Activated T-helper 2 cell treated with anti-CD3 and anti-CD28 coated beads, Interferon-gamma antibody, Interleukin-2, Interleukin-4, amounts not matched to agents 10 μg/mL and 5 μg/mL and 100 μg/mL, durations not matched to agents 14 hours and 24 hours and 36 hours (primary cell): Measurements from ENCODE around the gene MEFV. TPM values are rescaled to one million over a fixed set of nuclear protein-coding genes. Genes with fewer than 3 reads are reported as not detected.
"Not testable (repeated sequence)": the region's sequence is repeated elsewhere in the genome, so short reads cannot be mapped to it uniquely, and the experiment has no call there.

Experiments
- DNase-seq: peaks from one replicate; pipeline ENCODE4 v3.0.0; 2021; ENCODE audit warnings: low spot score
- H3K27ac Mint-ChIP-seq: one replicate; pipeline ENCODE4 v1.8.0; 2021; ENCODE audit warnings: mixed read lengths
- H3K27me3 Mint-ChIP-seq: one replicate; pipeline ENCODE4 v1.8.0; 2021; ENCODE audit warnings: low read depth, mixed read lengths
- H3K36me3 Mint-ChIP-seq: one replicate; pipeline ENCODE4 v1.8.0; 2021; ENCODE audit warnings: low read depth, mixed read lengths
- H3K4me1 Mint-ChIP-seq: one replicate; pipeline ENCODE4 v1.8.0; 2021; ENCODE audit warnings: low read depth, mixed read lengths
- H3K4me3 Mint-ChIP-seq: one replicate; pipeline ENCODE4 v1.8.0; 2021; ENCODE audit warnings: low read depth, mild to moderate bottlenecking, moderate library complexity, mixed read lengths
- H3K9me3 Mint-ChIP-seq: one replicate; pipeline ENCODE4 v1.8.0; 2021; ENCODE audit warnings: mixed read lengths
- intact Hi-C: fragments of 100-400 bp; cut with micrococcal nuclease; formaldehyde crosslinking; loops from one replicate; pipeline ENCODE4 v1.15.1; 2023
- total RNA-seq: library from RNA; stranded (reverse); gene quantifications from 2 replicates; pipeline ENCODE4 v1.2.3, GENCODE V29; 2022

MEFV gene
- total RNA-seq, 1 donor from 2014 or later: 0.18 TPM

GRCh38 chr16:3205939-3206338, 50.5 kb downstream of the MEFV start:
- H3K27me3 Mint-ChIP-seq, H3K27ac Mint-ChIP-seq, H3K36me3 Mint-ChIP-seq, H3K4me3 Mint-ChIP-seq, DNase-seq, intact Hi-C loops, H3K4me1 Mint-ChIP-seq: not testable (repeated sequence)
- H3K9me3 Mint-ChIP-seq: peaks cover 40% of the 10 kb centered on the region

- Mint-ChIP-seq H3K9me3 (peaks cover 31% of the 10 kb centered on the region), H3K4me3 (no peak overlapping the region), H3K36me3 (peaks cover 4% of the 10 kb centered on the region), H3K27ac (no peak overlapping the region), H3K27me3 (peaks cover 7% of the 10 kb centered on the region), H3K4me1 (no peaks in the 10 kb centered on the region)
- intact Hi-C loops: no loop called here
- no peak for DNase-seq
Measured at GRCh38 chr16:3202903-3203539, 53.4 kb downstream of the MEFV start.

GRCh38 chr16:3198334-3199072, 57.9 kb downstream of the MEFV start:
- H3K9me3 Mint-ChIP-seq: no peaks in the 10 kb centered on the region
- H3K27me3 Mint-ChIP-seq: peaks cover 16% of the 10 kb centered on the region
- H3K27ac Mint-ChIP-seq: no peak overlapping the region
- DNase-seq: no peak
- H3K4me1 Mint-ChIP-seq: no peaks in the 10 kb centered on the region
- H3K36me3 Mint-ChIP-seq: no peaks in the 10 kb centered on the region
- intact Hi-C loops: no loop called here
- no peak overlapping the region for H3K4me3 Mint-ChIP-seq

GRCh38 chr16:3197694-3198333, 58.6 kb downstream of the MEFV start:
- DNase-seq, H3K36me3 Mint-ChIP-seq, H3K9me3 Mint-ChIP-seq, H3K4me1 Mint-ChIP-seq, H3K4me3 Mint-ChIP-seq, intact Hi-C loops, H3K27ac Mint-ChIP-seq: not testable (repeated sequence)
- H3K27me3 Mint-ChIP-seq: peaks cover 16% of the 10 kb centered on the region

- no peaks in the 10 kb centered on the region for H3K36me3 Mint-ChIP-seq
- H3K9me3 Mint-ChIP-seq: no peaks in the 10 kb centered on the region
- no peak for DNase-seq
- H3K4me3 Mint-ChIP-seq: no peak overlapping the region
- H3K27me3 Mint-ChIP-seq: peaks cover 25% of the 10 kb centered on the region
- peaks cover 3% of the 10 kb centered on the region for H3K4me1 Mint-ChIP-seq
- no peak overlapping the region for H3K27ac Mint-ChIP-seq
- intact Hi-C loops: no loop called here
Measured at GRCh38 chr16:3195975-3196374, 60.5 kb downstream of the MEFV start.

- Mint-ChIP-seq H3K4me3 (no peak overlapping the region), H3K27me3 (peaks cover 33% of the 10 kb centered on the region), H3K9me3 (no peaks in the 10 kb centered on the region), H3K27ac (no peak overlapping the region), H3K36me3 (no peaks in the 10 kb centered on the region), H3K4me1 (peaks cover 9% of the 10 kb centered on the region)
- intact Hi-C loops: no loop called here
- no peak for DNase-seq
Measured at GRCh38 chr16:3194792-3195191, 61.6 kb downstream of the MEFV start.

- peaks cover 17% of the 10 kb centered on the region for H3K4me1 Mint-ChIP-seq
- H3K4me3 Mint-ChIP-seq: no peak overlapping the region
- intact Hi-C loops: no loop called here
- no peak for DNase-seq
- H3K36me3 Mint-ChIP-seq: no peaks in the 10 kb centered on the region
- no peaks in the 10 kb centered on the region for H3K9me3 Mint-ChIP-seq
- H3K27me3 Mint-ChIP-seq: peaks cover 43% of the 10 kb centered on the region
- no peak overlapping the region for H3K27ac Mint-ChIP-seq
Measured at GRCh38 chr16:3193221-3194212, 62.9 kb downstream of the MEFV start.

- Mint-ChIP-seq H3K36me3 (no peaks in the 10 kb centered on the region), H3K4me3 (no peak overlapping the region), H3K9me3 (no peaks in the 10 kb centered on the region), H3K27ac (no peak overlapping the region), H3K4me1 (peaks cover 25% of the 10 kb centered on the region), H3K27me3 (peaks cover 46% of the 10 kb centered on the region)
- intact Hi-C loops: no loop called here
- DNase-seq: no peak
Measured at GRCh38 chr16:3192476-3193019, 63.9 kb downstream of the MEFV start.

Other genes with a start within 250 kb of the MEFV start
- 0.11 and 0.14 TPM in 2 replicates for gene CLDN9, start 243.7 kb downstream of the MEFV start, total RNA-seq
- not detected in 2 replicates for gene CLDN6, start 238.4 kb downstream of the MEFV start, total RNA-seq
- gene TNFRSF12A, start 236.3 kb downstream of the MEFV start, total RNA-seq: 9.6 and 11.6 TPM in 2 replicates
- gene HCFC1R1, start 232.7 kb downstream of the MEFV start, total RNA-seq: 29.9 and 30.3 TPM in 2 replicates
- gene THOC6, start 232.6 kb downstream of the MEFV start, total RNA-seq: 59.0 and 59.1 TPM in 2 replicates
- gene BICDL2, start 219.7 kb downstream of the MEFV start, total RNA-seq: 0.71 and 0.84 TPM in 2 replicates
- 7.7 TPM in 2 replicates for gene MMP25, start 210.1 kb downstream of the MEFV start, total RNA-seq
- 773 and 798 TPM in 2 replicates for gene IL32, start 191.0 kb downstream of the MEFV start, total RNA-seq
- gene ZSCAN10, start 157.3 kb downstream of the MEFV start, total RNA-seq: not detected in 2 replicates
- gene ZNF205, start 144.0 kb downstream of the MEFV start, total RNA-seq: 0.09 and 0.18 TPM in 2 replicates
- 9.1 and 9.3 TPM in 2 replicates for gene ZNF213, start 121.6 kb downstream of the MEFV start, total RNA-seq
- not detected in 2 replicates for gene OR1F1, start 68.4 kb downstream of the MEFV start, total RNA-seq
- 11.0 and 12.2 TPM in 2 replicates for gene ZNF200, start 21.5 kb downstream of the MEFV start, total RNA-seq
- gene ZNF263, start 26.9 kb upstream of the MEFV start, total RNA-seq: 22.9 and 26.6 TPM in 2 replicates
- gene TIGD7, start 48.8 kb upstream of the MEFV start, total RNA-seq: 2.5 and 3.6 TPM in 2 replicates
- gene ZNF75A, start 48.9 kb upstream of the MEFV start, total RNA-seq: 25.4 and 31.8 TPM in 2 replicates
- gene OR2C1, start 99.3 kb upstream of the MEFV start, total RNA-seq: not detected in 2 replicates
- gene ZSCAN32, start 144.4 kb upstream of the MEFV start, total RNA-seq: 13.2 and 16.1 TPM in 2 replicates
- 9.2 and 11.1 TPM in 2 replicates for gene ZNF174, start 144.6 kb upstream of the MEFV start, total RNA-seq
- gene ZNF597, start 186.9 kb upstream of the MEFV start, total RNA-seq: 1.8 and 1.9 TPM in 2 replicates
- 31.0 and 36.2 TPM in 2 replicates for gene NAA60, start 187.0 kb upstream of the MEFV start, total RNA-seq
- not detected in 2 replicates for gene C16orf90, start 238.9 kb upstream of the MEFV start, total RNA-seq
- gene CLUAP1, start 244.4 kb upstream of the MEFV start, total RNA-seq: 13.7 and 19.9 TPM in 2 replicates